ENCODE data around the gene TXNDC12.
"Not testable (repeated sequence)": the region's sequence is repeated elsewhere in the genome, so short reads cannot be mapped to it uniquely, and the experiment has no call there.

Gene TXNDC12

GRCh38 chr1:52055066-52055865 lies at the start of gene TXNDC12:
TSS of gene TXNDC12 (minus strand) at chr1:52055191. CDS start at chr1:52055096, 95 bp downstream.
- H3K27ac ChIP-seq, result peak within 1 kb of the TSS; percentile 98
- TF ChIP-seq CTCF (conservative IDR thresholded peaks at IDR 0.05; ENCODE audit: low read depth), result no peak
- ChIA-PET POLR2A (ENCODE audit: low non-redundant PET) (interaction anchor here (0.5 to 1.3 kb wide), 3 partner anchors 9 to 349 kb away, joined by 3 to 4 read pairs (median 3); partner anchors contain the start of genes ORC1 and PRPF38A), CTCF (interaction anchor here (0.5 to 0.8 kb wide), 4 partner anchors 57 to 304 kb away, joined by 3 to 7 read pairs (median 4); no protein-coding TSS in a partner anchor)
- DNase-seq (ENCODE audit: low spot score), result peak; percentile 92

GRCh38 chr1:52102336-52103013 lies 47.5 kb upstream of the TXNDC12 start:
- ChIA-PET POLR2A (ENCODE audit: low non-redundant PET) (no interaction called here), CTCF (no interaction called here)
- TF ChIP-seq CTCF (conservative IDR thresholded peaks at IDR 0.05; ENCODE audit: low read depth), result no peak
- no peak for DNase-seq (ENCODE audit: low spot score)
- no peak overlapping the region for H3K27ac ChIP-seq

- no peak overlapping the region for H3K27ac ChIP-seq
- no peak for DNase-seq (ENCODE audit: low spot score)
- ChIA-PET POLR2A (ENCODE audit: low non-redundant PET) (no interaction called here), CTCF (interaction anchor here (0.6 kb wide), 1 partner anchor 583 kb away, joined by 4 read pairs; no protein-coding TSS in a partner anchor)
- no peak for TF ChIP-seq CTCF (conservative IDR thresholded peaks at IDR 0.05; ENCODE audit: low read depth)
These were observed 43.3 kb upstream of the TXNDC12 start for GRCh38 chr1:52098139-52098871.

- no peak for DNase-seq (ENCODE audit: low spot score)
- H3K27ac ChIP-seq, result no peak overlapping the region
- POLR2A ChIA-PET (ENCODE audit: low non-redundant PET), result interaction anchor here (0.7 kb wide), 1 partner anchor 8 kb away, joined by 5 read pairs; no protein-coding TSS in a partner anchor
- no peak for TF ChIP-seq CTCF (conservative IDR thresholded peaks at IDR 0.05; ENCODE audit: low read depth)
- CTCF ChIA-PET, result interaction anchor here (0.6 kb wide), 2 partner anchors 197 to 1763 kb away, joined by 3 to 4 read pairs; no protein-coding TSS in a partner anchor
These were observed 41.2 kb upstream of the TXNDC12 start for GRCh38 chr1:52096216-52096615.

GRCh38 chr1:52094300-52094699 lies 39.3 kb upstream of the TXNDC12 start:
- CTCF ChIA-PET; H3K27ac ChIP-seq; DNase-seq (ENCODE audit: low spot score): not testable (repeated sequence)
- POLR2A ChIA-PET (ENCODE audit: low non-redundant PET), result interaction anchor here (0.8 kb wide), 1 partner anchor 10 kb away, joined by 3 read pairs; no protein-coding TSS in a partner anchor

- POLR2A ChIA-PET (ENCODE audit: low non-redundant PET), result interaction anchor here (0.6 kb wide), 1 partner anchor 9 kb away, joined by 5 read pairs; no protein-coding TSS in a partner anchor
- DNase-seq (ENCODE audit: low spot score); CTCF ChIA-PET; H3K27ac ChIP-seq: not testable (repeated sequence)
These were observed 32.9 kb upstream of the TXNDC12 start for GRCh38 chr1:52087892-52088291.

- DNase-seq (ENCODE audit: low spot score), result no peak
- no peak overlapping the region for H3K27ac ChIP-seq
- ChIA-PET POLR2A (ENCODE audit: low non-redundant PET) (no interaction called here), CTCF (no interaction called here)
- TF ChIP-seq CTCF (conservative IDR thresholded peaks at IDR 0.05; ENCODE audit: low read depth), result no peak
These were observed 25.0 kb upstream of the TXNDC12 start for GRCh38 chr1:52080014-52080415.

GRCh38 chr1:52077277-52077676 lies 22.3 kb upstream of the TXNDC12 start:
- DNase-seq (ENCODE audit: low spot score); CTCF ChIA-PET; H3K27ac ChIP-seq; POLR2A ChIA-PET (ENCODE audit: low non-redundant PET): not testable (repeated sequence)
